CD4-positive, alpha-beta T cell treated with Interleukin-17A for 1 hour (primary cell): Measurements from ENCODE around the gene NUDT22.

Experiments used
- DNase-seq: peaks from one replicate; pipeline ENCODE4 v3.0.0-alpha.2; 2020

NUDT22 gene, protein sequence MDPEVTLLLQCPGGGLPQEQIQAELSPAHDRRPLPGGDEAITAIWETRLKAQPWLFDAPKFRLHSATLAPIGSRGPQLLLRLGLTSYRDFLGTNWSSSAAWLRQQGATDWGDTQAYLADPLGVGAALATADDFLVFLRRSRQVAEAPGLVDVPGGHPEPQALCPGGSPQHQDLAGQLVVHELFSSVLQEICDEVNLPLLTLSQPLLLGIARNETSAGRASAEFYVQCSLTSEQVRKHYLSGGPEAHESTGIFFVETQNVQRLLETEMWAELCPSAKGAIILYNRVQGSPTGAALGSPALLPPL

DNA sequence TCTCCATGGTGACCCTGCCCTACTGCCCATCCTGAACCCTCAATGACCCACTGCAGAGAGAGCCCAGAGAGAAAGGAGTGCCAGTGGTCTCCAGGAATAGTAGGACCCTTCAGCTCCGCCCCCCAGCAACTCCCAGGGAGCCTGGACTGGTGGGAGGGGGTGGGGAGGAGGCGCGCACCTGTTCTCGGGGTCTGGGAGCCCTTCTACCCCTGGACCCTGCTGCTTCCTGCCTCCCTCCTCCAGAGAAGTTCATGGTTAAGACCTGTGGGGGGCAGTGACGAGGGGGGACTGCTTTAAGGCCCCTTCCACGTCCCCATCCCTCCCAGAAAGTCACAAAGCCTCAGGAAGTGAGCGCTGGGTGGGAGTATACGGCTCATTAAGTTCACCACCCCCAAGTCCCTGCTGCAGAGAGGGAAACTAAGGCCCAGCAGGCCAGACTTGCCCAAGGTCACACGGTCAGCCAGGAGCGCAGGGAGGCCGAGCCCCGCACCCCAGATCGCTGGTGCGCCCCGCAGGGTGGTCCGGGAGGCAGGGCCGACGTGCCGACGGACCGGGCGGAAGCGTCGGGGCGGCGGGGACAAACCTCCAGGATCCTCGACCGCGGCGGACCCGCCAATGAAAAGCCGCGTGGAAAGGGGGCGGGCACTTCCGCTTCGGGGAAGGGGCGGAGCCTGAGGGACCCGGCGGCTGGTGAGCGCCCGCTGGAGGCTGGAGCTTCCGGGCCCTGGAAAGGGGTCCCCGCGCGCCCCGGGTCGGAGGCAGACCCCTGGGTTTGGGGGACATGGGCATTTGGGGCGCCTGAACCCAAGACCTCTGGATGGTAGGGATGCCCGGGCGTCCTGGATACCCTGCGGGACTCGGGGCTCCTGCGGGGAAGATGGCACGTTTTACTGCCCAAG, at the start of gene NUDT22, which contains the start of gene TRPT1:
NUDT22 (plus strand) TSS at position 667 of the 899 bp plus-strand sequence. CDS start 379 bp downstream, outside the sequence.
TRPT1 (minus strand) TSS at position 579 of the 899 bp plus-strand sequence; CDS start at position 253, 326 bp downstream.
- DNase-seq = peak; percentile 87

DNA sequence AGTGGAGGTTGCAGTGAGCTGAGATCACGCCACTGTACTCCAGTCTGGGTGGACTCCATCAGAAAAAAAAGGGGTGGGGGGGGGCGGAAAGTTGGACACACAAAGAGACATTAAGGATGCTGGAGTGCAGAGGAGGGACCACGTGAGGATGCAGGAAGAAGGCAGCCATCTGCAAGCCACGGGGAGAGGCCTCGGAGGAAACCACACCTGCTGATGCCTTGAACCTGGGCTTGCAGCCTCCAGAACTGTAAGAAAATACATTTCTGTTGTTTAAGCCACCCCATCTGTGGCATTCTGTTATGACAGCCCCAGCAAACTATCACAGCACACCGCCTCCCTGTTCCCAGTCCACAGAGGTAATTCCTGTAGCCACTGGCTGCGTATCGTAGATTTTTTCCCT, 49.3 kb upstream of the NUDT22 start:
- no peak for DNase-seq

DNA sequence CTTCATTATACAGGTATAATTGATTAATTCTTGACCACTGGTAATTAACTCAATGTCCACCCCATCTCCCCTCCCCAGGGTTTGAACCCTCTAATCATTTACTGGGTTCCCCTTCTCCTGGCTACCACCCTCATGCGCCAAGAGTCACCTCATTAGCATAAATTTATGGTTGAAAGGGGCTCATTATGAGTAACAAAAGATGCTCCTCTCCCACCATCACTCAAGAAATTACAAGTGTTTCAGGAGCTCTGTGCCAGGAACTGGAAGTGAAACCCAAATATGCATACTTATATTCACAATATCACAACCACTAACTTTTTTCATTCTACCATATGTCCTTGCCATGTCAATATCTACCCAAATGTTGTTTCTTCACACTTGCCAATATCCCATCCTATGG, 47.9 kb upstream of the NUDT22 start:
- DNase-seq = no peak

DNA sequence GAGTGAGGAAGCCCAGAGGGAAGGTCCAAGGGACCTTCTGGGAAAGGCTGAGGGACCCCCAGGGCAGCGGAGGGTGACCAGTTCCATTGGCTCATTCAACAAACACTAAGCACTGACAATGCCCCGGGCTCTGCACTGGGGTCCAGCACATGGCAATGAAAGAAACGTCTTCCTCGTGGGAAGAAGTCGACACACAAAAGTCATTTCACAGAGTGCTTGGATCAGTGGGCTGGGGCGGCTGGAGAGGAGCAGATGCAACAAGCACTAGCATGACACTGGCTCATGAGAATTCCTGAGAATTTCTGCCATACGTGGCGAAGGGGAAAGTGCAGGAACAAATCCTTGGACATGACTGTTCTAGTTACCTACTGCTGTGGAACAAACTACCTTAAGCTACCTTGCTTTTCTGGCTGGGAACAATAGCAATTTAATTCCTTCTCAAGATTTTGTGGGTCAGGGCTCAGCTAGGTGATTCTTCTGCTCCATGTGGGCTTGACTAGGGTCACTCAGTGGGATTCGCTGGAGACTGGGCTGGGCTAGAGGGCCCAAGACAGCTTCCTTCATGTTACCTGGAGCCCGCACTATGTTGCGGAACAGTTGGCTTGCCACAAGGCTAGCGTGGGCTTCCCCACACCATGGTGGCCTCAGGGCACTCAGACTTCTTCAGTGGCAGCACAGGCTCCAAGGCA, 47.0 kb upstream of the NUDT22 start:
- DNase-seq = no peak

DNA sequence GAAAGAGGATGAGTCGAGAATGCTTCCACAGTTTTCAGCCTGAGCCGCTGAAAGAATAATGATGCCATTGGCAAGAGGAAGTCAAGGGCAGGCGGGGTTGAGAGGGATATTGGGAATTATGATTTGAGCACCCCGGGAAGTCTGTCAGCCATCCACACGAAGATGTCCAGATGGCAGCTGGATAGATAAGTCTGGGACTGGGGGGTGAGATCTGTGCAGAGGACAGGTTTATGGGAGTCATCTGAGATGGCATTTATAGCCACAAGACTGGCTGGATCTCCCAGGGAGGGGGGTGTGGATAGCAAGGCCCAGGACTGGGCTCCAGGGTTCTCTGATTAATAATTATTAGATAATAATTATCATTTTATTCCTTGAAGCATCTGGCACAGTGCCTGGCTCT, 45.2 kb upstream of the NUDT22 start:
- no peak for DNase-seq

DNA sequence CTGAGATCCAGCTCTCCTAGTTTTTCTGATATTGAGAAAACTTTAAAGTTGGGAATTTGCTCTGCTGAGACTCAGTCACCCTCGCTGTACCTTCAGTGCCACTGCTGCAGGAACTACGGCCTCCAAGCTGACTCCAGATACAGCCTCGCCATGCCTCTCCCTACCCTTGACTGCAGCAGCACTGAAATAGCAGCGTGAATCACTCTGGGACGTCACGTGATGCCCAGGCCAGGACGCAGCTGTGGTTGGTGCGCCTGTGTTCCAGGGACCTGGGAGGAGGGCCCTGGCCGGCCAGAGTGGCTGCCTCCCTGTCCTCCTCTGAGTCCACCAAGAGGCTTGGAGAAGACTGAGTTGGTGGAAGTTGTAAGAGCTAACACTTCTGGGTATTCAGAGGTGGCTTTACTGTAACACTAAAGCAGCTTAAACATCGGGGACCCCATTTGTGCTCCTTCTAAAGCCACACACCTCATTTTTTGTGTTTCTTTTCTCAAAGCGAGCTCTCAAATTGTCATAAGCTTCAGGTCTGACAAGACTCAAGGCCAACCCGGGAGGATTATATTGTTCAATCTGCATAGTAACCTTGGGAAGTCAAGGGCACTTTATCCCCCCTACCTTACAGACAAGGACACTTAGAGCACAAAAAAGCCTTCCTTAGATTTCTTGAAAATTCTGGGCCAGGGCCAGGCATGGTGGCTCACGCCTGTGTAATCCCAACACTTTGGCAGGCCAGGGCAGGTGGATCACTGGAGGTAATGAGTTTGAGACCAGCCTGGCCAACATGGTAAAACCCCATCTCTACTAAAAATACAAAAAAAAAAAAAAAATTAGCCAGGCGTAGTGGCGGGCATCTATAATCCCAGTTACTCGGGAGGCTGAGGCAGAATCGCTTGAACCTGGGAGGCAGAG, 44.3 kb upstream of the NUDT22 start:
- peak; percentile 33 for DNase-seq

DNA sequence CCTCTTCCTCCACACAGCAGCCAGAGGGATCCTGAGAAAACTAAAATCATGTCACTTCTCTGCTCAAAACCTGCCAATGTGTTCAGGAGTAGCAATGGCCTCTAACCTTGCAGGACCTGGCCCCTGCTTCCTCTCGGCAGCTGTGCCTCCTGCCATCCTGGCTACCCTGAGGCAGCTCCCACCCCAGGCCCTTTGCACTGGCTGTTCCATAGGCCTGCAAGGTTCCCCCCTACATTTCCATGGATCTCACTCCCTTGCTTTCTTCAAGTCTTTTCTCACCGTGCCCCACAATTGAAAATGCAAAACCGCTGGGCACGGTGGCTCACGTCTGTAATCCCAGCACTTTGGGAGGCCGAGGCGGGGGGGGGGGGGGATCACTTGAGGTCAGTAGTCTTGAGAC, 42.2 kb upstream of the NUDT22 start:
- DNase-seq = no peak

DNA sequence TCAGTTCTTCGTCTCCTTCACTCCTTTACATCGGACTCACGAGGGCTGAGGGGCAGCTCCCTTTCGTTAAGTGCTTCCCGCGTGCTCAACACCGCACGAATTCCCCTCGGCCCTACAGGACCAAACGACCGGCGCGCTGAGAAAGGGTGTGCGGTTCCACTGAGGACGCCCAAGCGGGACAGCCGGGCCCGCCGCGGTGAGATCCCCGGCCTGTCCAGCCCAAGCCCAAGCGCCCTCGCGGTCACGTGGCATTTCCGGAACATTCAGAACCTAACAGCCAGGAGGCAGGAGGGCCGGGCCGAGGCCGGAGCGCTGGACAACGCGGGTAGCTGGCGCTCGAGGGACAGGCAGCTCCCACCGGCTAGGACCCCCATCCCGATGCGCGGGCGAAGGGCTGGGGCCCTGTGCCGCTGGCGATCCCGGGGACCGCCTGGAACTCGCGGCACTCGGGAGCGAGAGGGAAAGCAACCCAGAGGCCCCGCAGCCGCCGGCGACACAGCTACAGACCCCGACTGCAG, 40.8 kb upstream of the NUDT22 start:
- DNase-seq = no peak

DNA sequence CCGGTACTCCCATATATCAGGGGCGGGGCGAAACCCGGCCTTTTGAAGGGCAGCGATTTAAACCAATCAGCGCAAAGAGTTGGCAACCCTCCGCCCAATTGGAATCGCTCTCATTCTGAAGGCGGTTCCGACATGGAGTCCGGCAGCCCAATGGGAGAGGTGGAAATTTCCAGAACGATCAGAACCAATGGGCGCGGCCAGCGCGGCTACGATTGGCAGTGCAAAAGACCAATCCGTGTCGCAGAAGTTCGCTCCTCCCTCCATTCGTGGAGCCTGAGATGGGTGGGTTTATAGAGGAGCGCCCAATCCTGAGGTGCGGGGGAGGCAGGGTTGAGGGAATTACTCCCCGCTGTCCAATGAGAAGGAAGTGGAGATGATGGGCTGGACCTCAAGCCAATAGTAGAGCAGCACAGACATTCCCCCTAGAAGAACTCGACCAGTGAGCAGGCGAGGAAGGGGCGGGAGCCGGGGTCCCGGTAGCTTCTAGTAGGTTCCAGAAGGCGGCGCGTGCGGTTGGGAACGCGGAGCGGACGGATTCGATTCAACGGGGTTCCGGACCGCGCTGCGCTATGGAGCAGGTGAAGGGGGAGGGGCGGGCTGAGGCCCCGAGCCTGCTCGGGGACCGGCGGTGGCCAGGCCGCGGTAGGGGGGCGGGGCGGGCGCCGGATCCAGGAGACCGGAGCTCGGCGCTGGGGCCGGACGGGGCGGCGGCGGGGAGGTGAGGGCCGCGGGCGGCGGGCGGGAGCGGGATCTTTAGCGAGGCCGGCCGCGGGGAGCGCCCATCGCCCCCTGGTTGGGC, 40.2 kb upstream of the NUDT22 start, which contains the start of gene STIP1:
STIP1 (plus strand) TSS at position 479 of the 799 bp plus-strand sequence; CDS start at position 570, 91 bp downstream.
- peak; percentile 100 for DNase-seq

DNA sequence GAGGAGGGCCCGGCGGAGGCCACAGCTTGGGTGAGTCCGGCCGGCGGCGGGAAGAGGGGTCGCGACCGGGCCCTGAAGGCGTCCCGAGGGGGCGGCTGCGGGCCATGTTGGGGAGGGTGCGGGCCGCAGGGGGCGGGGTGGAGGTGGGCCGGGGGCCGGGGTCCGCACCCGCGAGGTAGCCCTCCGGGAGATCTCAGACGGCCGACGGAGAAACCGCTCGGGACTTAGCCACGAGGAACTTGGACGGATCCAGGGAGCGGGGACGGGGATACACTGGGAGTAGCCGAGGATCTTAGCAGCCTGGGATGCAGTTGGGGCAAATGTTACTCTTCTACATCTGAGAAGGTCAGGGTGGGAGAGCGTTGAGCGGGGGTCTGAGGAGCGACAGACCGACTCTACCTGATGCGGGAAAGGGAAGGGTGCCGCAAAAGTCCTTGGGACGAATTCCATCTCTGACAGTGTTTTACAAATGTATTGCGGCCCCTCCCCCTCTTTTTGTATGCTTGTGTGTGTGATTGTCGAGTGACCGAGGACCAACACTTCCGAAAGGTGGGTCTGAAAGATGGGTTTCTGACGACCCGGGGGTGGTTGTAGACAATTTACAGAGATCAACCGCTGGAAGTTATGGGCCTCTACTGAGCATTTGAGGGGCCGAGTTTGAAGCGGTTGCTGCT, 39.4 kb upstream of the NUDT22 start:
- peak; percentile 62 for DNase-seq

DNA sequence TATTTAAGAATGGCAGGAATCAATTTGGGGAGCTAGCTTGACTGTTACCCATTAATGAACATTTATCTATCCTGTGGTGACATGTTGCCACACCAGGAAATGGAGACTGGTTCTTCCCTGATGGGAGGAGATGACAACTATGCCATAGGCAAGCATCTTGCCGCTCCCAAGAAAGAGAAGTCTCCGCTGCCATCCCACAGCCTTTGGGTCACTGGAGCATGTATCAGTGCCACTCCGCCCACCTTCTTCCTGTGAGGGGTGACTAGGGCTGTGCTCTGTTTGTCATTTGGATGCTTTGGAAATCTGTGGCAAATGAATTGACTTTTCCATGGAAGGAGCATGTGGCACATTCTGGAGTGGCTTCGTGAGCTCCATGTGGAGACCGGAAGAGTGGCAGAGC, 33.6 kb upstream of the NUDT22 start:
- DNase-seq = no peak

DNA sequence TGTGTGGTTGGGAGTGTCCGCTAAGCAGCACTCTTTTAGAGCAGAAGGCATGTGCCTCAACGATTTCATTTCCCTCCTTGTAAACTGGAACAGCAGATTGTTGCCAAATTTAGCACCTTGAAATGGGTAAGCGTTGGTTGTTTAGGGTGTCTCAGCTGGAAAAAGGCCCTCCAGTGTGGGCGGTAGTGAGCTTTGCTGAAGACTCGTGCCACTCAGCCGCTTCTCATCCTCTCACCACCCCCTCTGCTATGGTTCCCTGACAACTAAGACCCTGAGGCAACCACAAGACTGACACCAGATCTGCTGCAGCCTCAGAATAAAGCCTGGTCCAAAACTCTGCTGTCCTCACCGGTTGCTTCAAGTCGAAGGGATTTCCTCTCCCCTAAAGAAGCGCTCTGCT, 29.4 kb upstream of the NUDT22 start:
- no peak for DNase-seq

DNA sequence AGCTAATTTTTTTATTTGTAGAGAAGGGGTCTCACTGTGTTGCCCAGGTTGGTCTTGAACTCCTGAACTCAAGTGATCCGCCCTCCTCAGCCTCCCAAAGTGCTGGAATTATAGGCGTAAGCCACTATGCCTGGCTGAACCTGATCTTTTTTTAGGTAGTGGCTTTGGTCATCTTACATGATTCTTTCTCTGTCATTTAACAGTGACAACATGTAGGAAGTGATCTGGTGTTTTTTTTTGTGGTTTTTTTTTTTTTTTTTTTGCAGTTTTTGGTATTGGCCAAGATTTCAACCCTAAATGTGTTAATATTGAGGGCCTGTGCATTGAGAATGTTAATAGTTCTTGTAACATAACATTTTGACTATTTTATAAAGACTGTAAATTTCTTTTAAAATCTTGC, 27.6 kb upstream of the NUDT22 start:
- no peak for DNase-seq

DNA sequence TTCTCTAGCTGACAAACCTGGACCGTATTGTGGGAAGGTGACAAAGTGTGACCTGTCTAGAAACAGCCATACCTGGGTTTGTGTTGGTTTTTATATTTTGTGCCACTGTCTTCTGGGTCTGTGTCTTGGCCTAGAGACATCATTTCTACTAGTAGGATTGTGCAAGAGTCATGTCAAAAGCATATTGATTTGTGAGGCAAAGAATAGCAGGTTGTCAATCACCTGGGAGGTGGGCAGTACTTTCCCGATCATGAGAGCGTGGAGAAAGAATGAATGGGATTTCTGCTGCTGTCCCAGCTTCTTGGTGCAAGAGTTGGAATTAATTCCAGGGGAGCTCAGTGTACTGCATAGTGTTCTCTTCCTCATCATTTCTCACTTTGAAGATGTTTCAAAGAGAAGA, 24.5 kb upstream of the NUDT22 start:
- no peak for DNase-seq

DNA sequence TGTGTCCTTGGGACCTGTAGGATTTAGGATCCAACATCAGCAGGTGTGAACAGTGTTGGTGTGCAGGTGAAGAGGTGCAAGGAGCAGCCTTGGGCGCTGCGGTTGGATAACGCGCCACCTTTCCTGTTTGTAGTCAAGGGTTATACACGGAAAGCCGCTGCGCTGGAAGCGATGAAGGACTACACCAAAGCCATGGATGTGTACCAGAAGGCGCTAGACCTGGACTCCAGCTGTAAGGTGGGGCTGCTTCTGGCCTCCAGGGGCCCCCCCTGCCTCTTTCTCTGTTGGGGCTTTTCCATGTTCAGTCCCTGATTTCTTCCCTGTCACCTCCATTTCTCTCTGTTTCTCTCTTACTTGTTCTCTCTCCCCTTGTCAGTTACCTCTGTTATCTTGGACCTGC, 23.1 kb upstream of the NUDT22 start:
- no peak for DNase-seq

DNA sequence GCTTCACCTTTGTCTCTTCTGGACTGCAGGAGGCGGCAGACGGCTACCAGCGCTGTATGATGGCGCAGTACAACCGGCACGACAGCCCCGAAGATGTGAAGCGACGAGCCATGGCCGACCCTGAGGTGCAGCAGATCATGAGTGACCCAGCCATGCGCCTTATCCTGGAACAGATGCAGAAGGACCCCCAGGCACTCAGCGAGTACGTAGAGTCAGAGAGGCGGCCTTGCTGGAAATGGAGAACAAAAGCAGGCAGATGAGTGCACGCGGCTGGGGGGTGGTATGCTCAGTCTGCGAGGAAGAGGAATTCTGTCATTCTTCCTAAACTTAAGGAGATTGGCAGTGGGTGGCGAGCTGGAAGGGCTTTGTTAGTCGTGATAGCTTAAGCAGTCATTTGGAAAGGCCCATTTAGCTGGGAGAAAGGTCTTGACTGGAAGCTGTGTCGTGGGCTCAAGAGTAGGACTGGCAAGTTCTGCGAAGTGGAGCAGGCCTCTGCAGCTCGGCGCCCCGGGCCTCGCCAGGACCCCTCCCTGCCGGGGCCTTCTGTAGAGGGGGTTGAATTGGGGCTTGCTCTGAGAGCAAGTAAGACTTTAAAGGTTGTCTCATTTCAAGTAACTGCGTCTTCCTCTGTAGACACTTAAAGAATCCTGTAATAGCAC, 22.5 kb upstream of the NUDT22 start:
- DNase-seq = no peak

DNA sequence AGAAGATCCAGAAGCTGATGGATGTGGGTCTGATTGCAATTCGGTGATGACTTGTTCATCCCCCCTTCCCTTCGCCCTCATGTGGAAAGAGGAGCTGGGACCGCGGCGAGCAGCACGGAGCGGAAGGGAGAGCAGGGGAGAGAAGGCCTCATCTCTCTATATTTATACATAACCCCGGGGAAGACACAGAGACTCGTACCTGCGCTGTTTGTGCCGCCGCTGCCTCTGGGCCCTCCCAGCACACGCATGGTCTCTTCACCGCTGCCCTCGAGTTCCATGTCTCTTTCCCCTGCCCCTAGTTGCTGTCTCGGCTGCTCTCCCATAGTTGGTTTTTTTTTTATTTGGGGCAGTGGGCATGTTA, 22.0 kb upstream of the NUDT22 start:
- DNase-seq = no peak

DNA sequence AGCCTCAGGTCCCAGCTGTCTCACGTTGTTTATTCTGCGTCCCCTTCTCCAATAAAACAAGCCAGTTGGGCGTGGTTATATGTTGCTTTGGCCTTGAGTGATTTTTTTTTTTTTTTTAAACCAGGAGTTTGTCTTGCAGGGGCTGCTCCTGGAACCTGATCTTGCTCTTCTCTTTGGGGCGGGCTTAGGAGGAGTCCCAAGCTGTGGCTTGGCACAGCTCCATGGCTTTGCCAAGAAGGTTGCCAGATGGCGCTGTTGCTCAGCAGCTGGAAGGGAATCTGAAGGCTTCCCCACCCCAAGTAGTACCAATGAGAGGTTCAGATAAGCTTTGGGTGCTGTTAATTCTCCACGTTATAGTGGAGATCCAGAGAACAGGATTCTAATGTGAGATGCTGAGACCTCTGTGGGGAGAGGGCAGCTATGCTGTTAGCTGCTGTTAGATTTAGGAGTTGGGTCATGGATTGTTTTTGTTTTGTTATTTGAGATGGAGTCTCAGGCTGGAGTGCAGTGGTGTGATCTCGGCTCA, 21.5 kb upstream of the NUDT22 start:
- DNase-seq = peak; percentile 91

DNA sequence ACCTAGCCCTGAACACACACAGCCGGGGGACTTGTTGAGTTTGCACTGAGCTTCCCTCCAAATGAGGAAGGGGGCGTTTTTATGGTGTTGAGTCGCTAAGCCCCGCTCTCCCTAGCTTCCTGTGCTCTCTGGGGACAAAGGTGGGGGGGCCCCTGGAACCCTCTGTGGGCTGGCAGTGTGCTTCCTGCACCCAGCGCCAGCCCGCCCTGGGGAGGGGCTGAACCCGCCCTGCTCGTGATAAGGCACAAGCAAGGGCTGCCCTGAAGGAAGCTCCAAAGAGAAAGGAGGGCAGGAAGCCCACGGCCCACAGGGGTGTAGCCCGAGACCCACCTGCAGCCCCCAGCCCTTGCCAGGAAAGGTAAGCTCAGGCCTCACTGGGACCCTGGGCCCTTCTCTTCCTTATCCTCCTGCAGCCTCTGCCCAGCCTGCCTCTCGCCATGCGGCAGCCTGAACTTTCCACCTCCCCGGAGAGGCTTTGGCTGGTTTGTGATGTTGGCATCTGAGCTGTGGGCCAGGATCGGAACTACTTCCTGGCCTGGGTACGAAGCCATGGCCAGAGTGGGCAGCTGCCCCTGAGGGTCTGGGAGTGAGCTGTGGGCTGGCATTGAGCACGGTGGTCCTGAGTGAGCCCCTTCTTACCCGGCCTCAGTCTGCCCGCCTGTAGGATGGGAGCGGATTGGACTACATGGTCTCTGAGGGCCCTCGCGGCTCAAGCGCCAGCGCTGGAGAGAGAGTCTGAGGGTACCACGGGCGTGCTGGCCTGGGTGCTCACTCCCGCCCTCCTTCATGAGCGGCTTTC, 19.4 kb upstream of the NUDT22 start, which contains the start of gene FERMT3:
FERMT3 (plus strand) TSS at position 265 of the 799 bp plus-strand sequence. CDS start 644 bp downstream, outside the sequence.
- peak; percentile 76 for DNase-seq
